ENCODE results near the gene SETSIP.
"Not testable (repeated sequence)": the region's sequence is repeated elsewhere in the genome, so short reads cannot be mapped to it uniquely, and the experiment has no call there.

Gene SETSIP

GRCh38 chr1:92045766-92046495, 29.3 kb downstream of the SETSIP start:
- DNase-seq: no peak

DNA sequence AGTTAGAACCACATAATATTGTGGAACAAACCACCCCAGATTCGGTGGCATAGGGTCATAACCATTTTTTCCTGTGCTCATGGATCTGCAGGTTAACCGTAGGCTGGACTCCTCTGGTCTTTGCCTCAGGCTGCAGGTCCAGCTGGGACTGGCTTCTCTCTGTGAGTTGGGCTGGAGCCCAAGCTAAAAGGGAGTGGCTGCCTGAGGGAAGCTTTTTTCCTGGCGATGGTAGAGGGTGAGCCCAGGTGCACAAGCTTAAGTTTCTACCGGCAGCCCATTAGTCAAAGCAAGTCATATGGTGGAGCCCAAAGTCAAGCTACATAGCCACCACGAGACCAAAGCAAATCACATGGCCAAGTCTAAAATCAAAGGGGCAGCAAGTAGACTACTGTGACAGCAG, 31.6 kb downstream of the SETSIP start:
- no peak for DNase-seq

GRCh38 chr1:92040971-92041370, 34.2 kb downstream of the SETSIP start:
- no peak for DNase-seq

DNA sequence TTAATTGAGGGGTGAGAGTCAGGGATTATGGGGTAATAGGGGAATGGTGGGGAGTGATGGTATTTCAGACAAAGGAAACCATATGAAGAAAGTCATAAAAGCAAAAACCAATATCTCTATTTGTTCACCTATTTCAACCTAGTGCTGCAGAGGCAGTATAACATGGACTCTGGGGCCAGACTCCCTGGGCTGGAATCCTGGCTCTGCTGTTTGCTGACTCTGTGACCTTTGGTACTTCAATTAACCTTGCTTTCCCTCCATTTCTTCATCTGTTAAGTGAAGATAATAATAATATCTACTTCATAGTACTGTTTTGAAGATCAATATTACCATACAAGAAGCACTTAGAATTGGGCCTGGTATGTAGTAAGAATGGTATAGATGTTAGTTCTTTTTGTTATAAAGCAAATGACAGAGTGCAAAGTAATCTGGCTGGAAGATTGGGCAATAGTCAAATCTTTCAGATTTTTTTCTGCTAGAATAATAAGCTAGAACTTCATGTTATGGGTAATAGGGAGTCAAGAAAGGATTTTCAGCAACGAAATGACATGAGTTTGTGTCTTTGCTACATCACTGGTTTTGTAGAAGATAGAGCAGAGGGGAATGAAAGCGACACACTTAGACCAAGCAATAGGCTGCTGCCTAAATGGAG, 36.4 kb downstream of the SETSIP start:
- DNase-seq: no peak

DNA sequence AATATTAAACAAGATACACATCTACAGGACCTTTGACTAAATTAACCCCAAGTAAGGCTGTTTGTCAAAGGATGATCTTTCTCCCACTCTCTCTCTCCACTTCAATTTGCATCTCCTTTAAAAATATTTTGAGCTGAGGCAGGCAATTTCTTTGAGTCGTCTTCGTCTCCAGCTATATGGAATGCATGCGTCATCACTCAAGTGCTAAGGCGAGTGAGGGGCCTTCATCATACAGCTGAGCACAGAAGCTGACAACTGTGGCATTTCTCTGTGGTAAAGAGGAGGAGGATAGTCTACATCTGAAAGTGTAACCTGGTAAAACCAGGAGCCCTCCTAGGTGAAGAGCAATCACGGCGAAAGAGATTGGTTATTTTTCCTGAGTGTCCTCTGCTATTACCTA, 37.8 kb downstream of the SETSIP start:
- no peak for DNase-seq

DNA sequence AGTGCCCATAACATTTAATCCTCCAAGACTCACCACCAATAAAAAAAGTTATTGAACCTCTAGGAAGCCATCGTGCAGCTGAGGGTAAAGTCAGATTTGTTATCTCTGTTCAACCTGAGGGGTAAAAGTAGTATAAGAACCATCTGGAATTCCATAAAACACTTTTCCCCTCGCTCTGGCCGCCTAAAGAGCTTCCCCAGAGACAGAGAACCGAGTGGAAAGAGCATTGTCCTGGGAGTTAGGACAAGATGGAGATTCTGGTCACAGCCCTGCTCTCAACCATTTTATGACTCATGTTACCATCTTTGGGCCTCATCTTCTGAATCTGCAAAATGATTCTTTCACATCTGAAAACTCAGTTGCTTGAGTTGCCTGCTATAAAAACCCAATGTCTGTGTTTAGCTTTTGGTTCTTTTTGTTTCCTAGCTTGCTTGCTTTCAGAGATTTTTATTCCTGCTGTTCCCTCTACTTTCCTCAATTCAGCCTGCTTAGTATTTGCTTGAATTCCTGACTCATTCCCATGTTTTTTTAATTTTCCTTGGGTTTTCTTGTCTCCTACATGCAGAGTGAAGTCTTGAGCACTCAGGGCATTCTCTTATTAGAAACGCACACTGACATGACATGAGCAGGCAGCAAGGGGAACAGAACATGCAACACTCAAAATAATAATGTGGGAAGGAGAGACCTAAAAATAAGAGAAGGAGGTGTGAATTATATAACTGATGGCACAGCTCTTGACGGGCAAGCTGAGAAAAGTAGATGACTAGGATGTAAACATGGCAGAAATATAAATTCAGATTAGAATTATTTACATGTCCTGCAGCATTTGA, 43.7 kb downstream of the SETSIP start:
- DNase-seq: no peak

GRCh38 chr1:92030656-92031107, 44.5 kb downstream of the SETSIP start:
- peak; percentile 94 for DNase-seq

GRCh38 chr1:92029241-92029922, 45.8 kb downstream of the SETSIP start:
- DNase-seq: peak; percentile 57

- DNase-seq: no peak
Measured at GRCh38 chr1:92026806-92027205, 48.4 kb downstream of the SETSIP start.

- DNase-seq: not testable (repeated sequence)
Measured at GRCh38 chr1:92026042-92026441, 49.2 kb downstream of the SETSIP start.
